GM20431 (cell line): ENCODE data around the gene SYNRG.

ENCODE experiments used
- in situ Hi-C: fragments of 300-500 bp; cut with MseI, MboI; formaldehyde crosslinking; loops from one replicate; pipeline ENCODE4 v1.15.0; 2020; ENCODE audit warnings: low sequenced_read_pairs; ENCODE audit not compliant: unreplicated experiment

Gene SYNRG

GRCh38 chr17:37551788-37552187, 57.4 kb downstream of the SYNRG start:
- in situ Hi-C loops, result no loop called here

GRCh38 chr17:37547986-37548385, 61.2 kb downstream of the SYNRG start:
- in situ Hi-C loops, result no loop called here

- in situ Hi-C loops, result no loop called here
Measured at GRCh38 chr17:37546302-37546701, 62.9 kb downstream of the SYNRG start.

- in situ Hi-C loops, result no loop called here
Measured at GRCh38 chr17:37545486-37545885, 63.7 kb downstream of the SYNRG start.

- in situ Hi-C loops, result no loop called here
Measured at GRCh38 chr17:37543637-37544052, 65.6 kb downstream of the SYNRG start.

GRCh38 chr17:37541880-37542660, 67.1 kb downstream of the SYNRG start:
- in situ Hi-C loops, result no loop called here

- in situ Hi-C loops, result no loop called here
Measured at GRCh38 chr17:37538981-37539659, 70.1 kb downstream of the SYNRG start.

GRCh38 chr17:37535906-37536305, 73.3 kb downstream of the SYNRG start:
- in situ Hi-C loops, result no loop called here

- in situ Hi-C loops, result no loop called here
Measured at GRCh38 chr17:37532756-37533155, 76.5 kb downstream of the SYNRG start.

- in situ Hi-C loops, result no loop called here
Measured at GRCh38 chr17:37530420-37530819, 78.8 kb downstream of the SYNRG start.

- in situ Hi-C loops, result no loop called here
Measured at GRCh38 chr17:37527249-37527851, 81.9 kb downstream of the SYNRG start.

- in situ Hi-C loops, result no loop called here
Measured at GRCh38 chr17:37523715-37524219, 85.5 kb downstream of the SYNRG start.

- in situ Hi-C loops, result no loop called here
Measured at GRCh38 chr17:37521821-37522220, 87.4 kb downstream of the SYNRG start.

GRCh38 chr17:37520174-37520573, 89.0 kb downstream of the SYNRG start:
- in situ Hi-C loops, result no loop called here

- in situ Hi-C loops, result no loop called here
Measured at GRCh38 chr17:37519251-37519985, 89.8 kb downstream of the SYNRG start.

- in situ Hi-C loops, result no loop called here
Measured at GRCh38 chr17:37518826-37519225, 90.4 kb downstream of the SYNRG start.

- in situ Hi-C loops, result no loop called here
Measured at GRCh38 chr17:37517881-37518280, 91.3 kb downstream of the SYNRG start.

GRCh38 chr17:37516127-37516571, 93.1 kb downstream of the SYNRG start:
- in situ Hi-C loops, result no loop called here

GRCh38 chr17:37513711-37514110, 95.5 kb downstream of the SYNRG start:
- in situ Hi-C loops, result no loop called here

- in situ Hi-C loops, result no loop called here
Measured at GRCh38 chr17:37512442-37513068, 96.7 kb downstream of the SYNRG start.
